Ishikawa (cell line): Measurements from ENCODE around the gene USP7.

Experiments
- CEBPB ChIP-seq: IDR thresholded peaks from 2 replicates; pipeline ENCODE4 v1.6.1; 2012
- CREB1 ChIP-seq: IDR thresholded peaks from 2 replicates; pipeline ENCODE4 v1.6.1; 2012; ENCODE audit warnings: low read depth
- EP300 ChIP-seq: IDR thresholded peaks from 2 replicates; pipeline ENCODE4 v1.6.1; 2012; ENCODE audit warnings: borderline replicate concordance
- MAX ChIP-seq: IDR thresholded peaks from 2 replicates; pipeline ENCODE4 v1.6.1; 2012
- RAD21 ChIP-seq: IDR thresholded peaks from 2 replicates; pipeline ENCODE4 v1.6.1; 2012; ENCODE audit warnings: low read depth
- REST ChIP-seq: IDR thresholded peaks from 2 replicates; pipeline ENCODE4 v1.6.1; 2012; ENCODE audit warnings: low read depth, mild to moderate bottlenecking
- YY1 ChIP-seq: IDR thresholded peaks from 2 replicates; pipeline ENCODE4 v1.6.1; 2012; ENCODE audit warnings: low read depth
- TF ChIP-seq, protein P1 (sequence below): IDR thresholded peaks from 2 replicates; pipeline ENCODE4 v1.6.1; 2012

DNA sequence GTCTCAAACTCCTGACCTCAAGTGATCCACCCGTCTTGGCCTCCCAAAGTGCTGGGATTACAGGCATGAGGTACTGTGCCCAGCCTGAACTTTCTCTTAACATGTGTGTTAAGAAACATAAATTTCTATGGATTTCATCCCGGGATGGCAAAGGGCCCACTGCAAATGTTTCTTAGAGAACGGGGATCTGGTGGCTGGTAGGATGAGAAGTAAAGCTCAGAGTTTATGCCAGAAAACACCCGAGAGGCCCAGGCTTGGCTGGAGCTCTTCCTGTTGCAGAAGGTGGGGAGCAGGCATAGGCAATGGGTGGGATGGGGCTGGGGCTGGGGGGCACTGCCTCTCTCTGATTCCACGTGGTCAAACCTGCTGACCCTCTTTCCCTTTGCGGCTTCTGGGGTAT lies 89.3 kb downstream of the USP7 start:
- no peak for TF ChIP-seq YY1
- TF ChIP-seq CREB1 = no peak
- TF ChIP-seq EP300 = no peak
- TF ChIP-seq CEBPB = no peak
- TF ChIP-seq REST = no peak
- TF ChIP-seq, protein P1, sequence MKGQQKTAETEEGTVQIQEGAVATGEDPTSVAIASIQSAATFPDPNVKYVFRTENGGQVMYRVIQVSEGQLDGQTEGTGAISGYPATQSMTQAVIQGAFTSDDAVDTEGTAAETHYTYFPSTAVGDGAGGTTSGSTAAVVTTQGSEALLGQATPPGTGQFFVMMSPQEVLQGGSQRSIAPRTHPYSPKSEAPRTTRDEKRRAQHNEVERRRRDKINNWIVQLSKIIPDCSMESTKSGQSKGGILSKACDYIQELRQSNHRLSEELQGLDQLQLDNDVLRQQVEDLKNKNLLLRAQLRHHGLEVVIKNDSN = no peak
- no peak for TF ChIP-seq MAX
- no peak for TF ChIP-seq RAD21
